NCI-H2029 treated with DMSO at 0.1 percent for 48 hours (cell line): Measurements from ENCODE around the gene CDSN.
"Not testable (repeated sequence)": the region's sequence is repeated elsewhere in the genome, so short reads cannot be mapped to it uniquely, and the experiment has no call there.

Experiments used
- DNase-seq: peaks from one replicate; lab custom pipeline; 2025; lab: John Stamatoyannopoulos, UW

The CDSN gene

GRCh38 chr6:31120151-31120915 is at the start of gene CDSN:
TSS of gene CDSN (minus strand) at chr6:31120446. CDS start at chr6:31120419, 27 bp downstream.
- no peak for DNase-seq

GRCh38 chr6:31169123-31169857 is 49.0 kb upstream of the CDSN start:
- no peak for DNase-seq

DNA sequence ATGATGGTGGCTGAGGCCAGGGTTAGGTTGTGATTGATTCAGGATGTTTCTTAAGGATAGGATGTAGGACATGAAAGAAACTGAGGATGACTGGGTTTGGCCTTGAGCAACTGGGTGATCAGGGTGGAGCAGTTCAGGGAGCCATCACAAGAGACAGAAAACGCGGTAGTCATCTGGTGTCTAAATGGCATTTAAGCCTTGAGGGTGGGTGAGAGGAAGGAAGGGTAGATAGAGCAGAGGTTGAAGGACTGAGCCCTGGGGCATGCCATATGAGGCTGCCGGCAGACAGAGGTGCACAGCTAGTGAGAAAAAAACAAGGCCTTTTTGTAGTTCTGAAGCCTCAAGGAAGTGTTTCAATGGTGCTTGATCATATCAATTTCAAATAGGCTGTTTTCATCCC is 48.4 kb upstream of the CDSN start:
- DNase-seq: no peak

- no peak for DNase-seq
Measured at GRCh38 chr6:31165986-31166385, 45.7 kb upstream of the CDSN start.

DNA sequence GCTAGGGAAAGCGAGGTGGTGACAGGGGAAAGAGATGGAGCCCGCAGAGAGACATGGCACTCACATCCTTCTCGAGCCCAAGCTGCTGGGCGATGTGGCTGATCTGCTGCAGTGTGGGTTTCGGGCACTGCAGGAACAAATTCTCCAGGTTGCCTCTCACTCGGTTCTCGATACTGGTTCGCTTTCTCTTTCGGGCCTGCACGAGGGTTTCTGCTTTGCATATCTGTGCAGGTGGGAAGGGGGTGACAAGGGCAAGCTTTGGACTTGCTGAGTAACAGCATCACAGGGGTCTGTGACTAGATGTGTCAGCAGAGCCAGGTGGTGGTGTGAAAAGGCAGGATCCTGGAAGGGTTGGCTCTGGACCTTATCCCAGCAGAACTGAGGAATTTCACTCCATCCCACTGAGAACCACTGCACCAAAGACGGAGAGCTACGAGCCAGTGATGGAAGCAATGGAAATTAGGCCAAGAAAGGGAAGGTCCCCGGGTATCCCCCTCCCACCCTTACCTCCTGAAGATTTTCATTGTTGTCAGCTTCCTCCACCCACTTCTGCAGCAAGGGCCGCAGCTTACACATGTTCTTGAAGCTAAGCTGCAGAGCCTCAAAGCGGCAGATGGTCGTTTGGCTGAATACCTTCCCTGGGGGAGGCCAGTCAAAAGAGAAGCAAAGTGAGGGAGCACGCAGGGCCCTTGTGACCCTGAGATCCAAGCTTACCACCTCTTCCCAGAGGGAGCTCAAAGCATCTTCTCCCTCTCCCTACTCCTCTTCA is 45.0 kb upstream of the CDSN start:
- DNase-seq: not testable (repeated sequence)

DNA sequence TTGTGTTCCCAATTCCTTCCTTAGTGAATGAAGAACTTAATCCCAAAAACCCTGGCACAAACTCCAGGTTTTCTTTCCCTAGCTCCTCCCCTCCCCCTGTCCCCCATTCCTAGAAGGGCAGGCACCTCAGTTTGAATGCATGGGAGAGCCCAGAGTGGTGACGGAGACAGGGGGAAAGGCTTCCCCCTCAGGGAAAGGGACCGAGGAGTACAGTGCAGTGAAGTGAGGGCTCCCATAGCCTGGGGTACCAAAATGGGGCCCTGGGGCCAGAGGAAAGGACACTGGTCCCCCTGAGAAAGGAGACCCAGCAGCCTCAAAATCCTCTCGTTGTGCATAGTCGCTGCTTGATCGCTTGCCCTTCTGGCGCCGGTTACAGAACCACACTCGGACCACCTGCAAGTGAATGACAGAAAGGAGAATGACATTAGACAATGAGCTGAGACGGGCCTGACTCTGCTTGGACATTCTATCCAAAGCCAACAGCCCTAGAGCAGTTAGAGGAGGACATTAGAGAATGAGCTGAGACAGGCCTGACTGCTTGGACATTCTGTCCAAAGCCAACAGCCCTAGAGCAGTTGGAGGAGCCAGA is 44.3 kb upstream of the CDSN start:
- DNase-seq: not testable (repeated sequence)

DNA sequence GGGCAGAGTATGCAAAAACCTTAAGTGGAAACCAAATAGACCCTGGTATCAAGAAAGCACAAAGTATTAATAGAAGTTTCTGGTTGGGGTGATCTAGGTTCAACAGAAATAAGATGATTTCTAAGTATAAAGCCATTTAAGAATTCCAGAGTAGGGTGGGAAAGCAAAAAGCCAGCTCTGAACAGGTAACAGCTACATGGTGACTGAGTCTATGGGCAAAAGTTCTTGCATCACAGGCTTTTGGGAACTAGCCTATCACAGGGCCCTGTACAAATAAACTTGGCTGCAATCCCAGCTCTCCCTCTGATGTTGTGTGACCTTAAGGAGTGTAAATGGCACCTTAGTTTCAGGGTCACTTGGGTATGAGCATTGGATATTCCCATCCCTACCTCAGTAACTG is 43.7 kb upstream of the CDSN start:
- no peak for DNase-seq

- no peak for DNase-seq
Measured at GRCh38 chr6:31162463-31163165, 42.4 kb upstream of the CDSN start.

DNA sequence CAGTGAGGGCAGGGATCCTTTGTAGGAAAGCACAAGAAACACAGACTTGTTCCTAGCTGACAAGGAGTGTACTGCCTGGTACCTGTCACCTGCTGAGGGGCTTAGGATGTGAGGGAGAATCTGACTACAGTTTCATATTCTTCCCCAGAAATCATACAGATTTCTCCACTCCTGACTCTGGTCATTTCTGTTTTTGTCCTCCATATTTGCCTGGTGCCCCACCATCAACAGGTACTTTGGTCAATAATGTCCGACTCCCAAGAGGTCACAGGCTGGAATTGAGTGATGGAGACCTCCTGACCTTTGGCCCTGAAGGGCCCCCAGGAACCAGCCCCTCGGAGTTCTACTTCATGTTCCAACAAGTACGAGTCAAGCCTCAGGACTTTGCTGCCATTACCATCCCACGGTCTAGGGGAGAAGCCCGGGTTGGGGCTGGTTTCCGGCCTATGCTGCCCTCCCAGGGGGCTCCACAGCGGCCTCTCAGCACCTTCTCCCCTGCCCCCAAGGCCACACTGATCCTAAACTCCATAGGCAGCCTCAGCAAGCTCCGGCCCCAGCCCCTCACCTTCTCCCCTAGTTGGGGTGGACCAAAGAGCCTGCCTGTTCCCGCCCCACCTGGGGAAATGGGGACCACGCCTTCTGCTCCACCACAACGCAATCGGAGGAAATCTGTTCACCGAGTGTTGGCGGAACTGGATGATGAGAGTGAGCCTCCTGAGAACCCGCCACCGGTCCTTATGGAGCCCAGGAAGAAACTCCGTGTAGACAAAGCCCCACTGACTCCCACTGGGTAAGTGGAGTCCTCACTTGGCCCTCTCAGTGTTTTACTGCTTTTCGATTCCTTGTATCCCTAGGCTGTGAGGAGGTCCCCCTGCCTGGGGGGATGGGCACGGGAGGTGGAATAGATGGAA is 41.2 kb upstream of the CDSN start:
- no peak for DNase-seq

- no peak for DNase-seq
Measured at GRCh38 chr6:31158863-31159855, 38.9 kb upstream of the CDSN start.

GRCh38 chr6:31158140-31158862 is 38.1 kb upstream of the CDSN start, which contains the start of gene TCF19:
TSS of gene TCF19 (plus strand) at chr6:31158589. CDS start at chr6:31159470, 881 bp downstream.
- peak; percentile 98 for DNase-seq

- DNase-seq: no peak
Measured at GRCh38 chr6:31157513-31158139, 37.4 kb upstream of the CDSN start, which contains the start of gene CCHCR1. TSS of gene CCHCR1 (minus strand) at chr6:31157802. CDS start at chr6:31157600, 202 bp downstream.

GRCh38 chr6:31156641-31157040 is 36.4 kb upstream of the CDSN start:
- DNase-seq: no peak

DNA sequence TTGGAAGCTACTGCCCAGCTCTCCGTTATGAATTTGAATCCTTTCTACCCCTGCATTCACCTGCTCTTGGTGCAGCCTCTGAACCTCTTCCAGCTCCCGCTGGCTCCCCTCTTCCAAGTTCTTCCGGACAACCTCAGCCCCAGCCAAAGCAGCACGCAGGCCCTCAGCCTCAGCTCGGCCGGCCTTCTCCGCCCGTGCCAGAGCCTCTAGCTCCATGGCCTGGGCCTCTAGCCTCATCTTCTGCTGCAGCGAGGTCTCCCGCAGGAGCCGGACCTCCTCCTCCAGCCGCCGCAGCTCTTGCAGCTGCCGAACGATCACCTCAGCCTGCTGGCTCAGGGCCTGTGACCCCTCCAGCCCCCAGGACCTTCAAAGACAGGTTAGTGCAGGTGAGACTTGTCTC is 34.2 kb upstream of the CDSN start:
- DNase-seq: no peak

DNA sequence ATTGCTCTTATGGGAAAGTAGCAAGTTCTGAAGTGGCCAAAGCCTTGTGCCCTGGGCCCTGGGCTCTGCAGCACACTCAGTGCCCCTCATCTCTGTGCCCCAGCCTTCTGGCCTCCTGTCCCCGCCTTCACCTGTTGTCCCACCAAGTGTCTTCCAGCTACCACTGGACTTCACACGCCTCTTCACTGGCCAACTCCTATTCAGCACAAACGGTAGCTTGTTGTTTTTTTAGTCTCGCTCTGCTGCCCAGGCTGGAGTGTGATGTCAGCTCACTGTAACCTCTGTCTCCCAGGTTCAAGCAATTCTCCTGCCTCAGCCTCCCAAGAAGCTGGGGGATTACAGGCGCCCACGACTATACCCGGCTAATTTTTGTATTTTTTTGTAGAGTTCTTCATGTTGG is 32.5 kb upstream of the CDSN start:
- peak; percentile 64 for DNase-seq

DNA sequence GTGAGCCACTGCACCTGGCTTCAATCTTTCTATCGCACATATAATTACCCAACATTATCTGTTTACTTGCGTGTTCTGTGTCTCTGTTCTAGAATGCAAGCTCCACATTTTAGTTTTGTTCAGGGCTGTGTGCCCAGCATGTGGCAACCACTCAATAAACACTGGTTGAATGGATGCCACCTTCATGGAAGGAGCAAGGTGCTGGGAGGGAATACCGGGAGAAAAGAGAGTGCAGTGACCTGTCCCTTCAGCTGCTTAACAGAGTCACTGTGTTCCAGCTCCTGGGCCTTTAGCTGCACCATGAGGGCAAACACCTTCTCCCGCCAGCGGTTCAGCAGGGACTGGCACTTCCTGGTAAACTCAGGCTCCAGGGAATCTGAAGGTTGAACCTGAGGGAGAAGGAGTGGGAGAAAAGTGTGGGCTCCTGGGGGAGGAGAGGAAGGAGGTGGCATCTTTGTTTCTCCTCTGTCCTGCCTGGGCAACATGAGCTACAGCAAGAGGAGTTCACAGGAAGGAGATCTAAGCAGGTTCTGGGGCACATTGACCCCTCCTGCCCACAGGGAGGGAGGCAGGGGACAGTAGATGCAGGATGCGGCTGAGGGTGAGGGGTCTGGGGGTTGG is 29.7 kb upstream of the CDSN start:
- DNase-seq: no peak

GRCh38 chr6:31145386-31145785 is 25.1 kb upstream of the CDSN start:
- DNase-seq: no peak

GRCh38 chr6:31144970-31145340 is 24.7 kb upstream of the CDSN start:
- DNase-seq: no peak
